Stomach (tissue), 9 donors: ENCODE measurements around the gene C9orf43. TPM values are rescaled to one million over a fixed set of nuclear protein-coding genes. Genes with fewer than 3 reads are reported as not detected.

ENCODE experiments used
- DNase-seq, 2 donors: peaks; one replicate each; pipeline versions ENCODE4 v3.0.0 to v3.0.0-alpha.2; 2013 to 2019
- H3K27ac ChIP-seq, 5 donors: fragments of 200-600 bp in 4 of 5; sonication (generic) in 4 of 5; one replicate each; pipeline ENCODE4 v1.5.1; 2013 to 2019; ENCODE audit warnings: mild to moderate bottlenecking in 1 of 5, moderate library complexity in 1 of 5
- H3K27me3 ChIP-seq, 3 donors: fragments of 200-600 bp; sonication (generic); one replicate each; pipeline ENCODE4 v1.5.1; 2017 to 2019; ENCODE audit warnings: mixed run types in 1 of 3
- H3K36me3 ChIP-seq, 4 donors: fragments of 200-600 bp; sonication (generic); 1 replicate in 3 of 4; 2 replicates in 1 of 4; pipeline ENCODE4 v1.5.1; 2016 to 2019
- H3K4me1 ChIP-seq, 4 donors: fragments of 200-600 bp; sonication (generic); one replicate each; pipeline ENCODE4 v1.5.1; 2016 to 2019
- H3K4me3 ChIP-seq, 4 donors: fragments of 200-600 bp; sonication (generic) in 3 of 4; one replicate each; pipeline ENCODE4 v1.5.1; 2016 to 2019; ENCODE audit warnings: mild to moderate bottlenecking in 1 of 4
- H3K9me3 ChIP-seq, 4 donors: fragments of 200-600 bp; sonication (generic); one replicate each; pipeline ENCODE4 v1.5.1; 2016 to 2019
- EP300 ChIP-seq: sonication (generic); formaldehyde crosslinking; IDR thresholded peaks from one replicate; pipeline ENCODE4 v1.6.1; 2017; ENCODE audit warnings: antibody characterized with exemption
- POLR2A ChIP-seq, 4 donors: fragments of 450-650 bp; IDR thresholded peaks; one replicate each; pipeline ENCODE4 v1.6.1; 2016; ENCODE audit warnings: antibody characterized with exemption in 4 of 4, control low read depth in 2 of 4, mild to moderate bottlenecking in 1 of 4, moderate library complexity in 1 of 4
- POLR2AphosphoS5 ChIP-seq, 3 donors: sonication (generic); formaldehyde crosslinking; IDR thresholded peaks; one replicate each; pipeline ENCODE4 v1.6.1; 2016; ENCODE audit warnings: antibody characterized with exemption in 3 of 3
- WGBS, 5 donors: extraction: QIAGEN DNeasy Blood & Tissue Kit in 3 of 5; methylation state at CpG; one replicate each; pipeline versions ENCODE4 v1.1.5 to v1.1.7; 2013 to 2018; 5-methylcytosine and 5-hydroxymethylcytosine counted together
- intact Hi-C: fragments of 100-400 bp; cut with DNase I; formaldehyde crosslinking; loops from one replicate; pipeline ENCODE4 v1.15.1; 2023; ENCODE audit warnings: low total_unique reads
- polyA plus RNA-seq, 3 donors: library from polyadenylated mRNA; stranded (reverse); fragments of 200-250 nt; gene quantifications; one replicate each; pipeline ENCODE4 v1.2.3, GENCODE V29; 2013
- total RNA-seq, 5 donors: library from RNA; depleted of rRNA; stranded (reverse); fragments of >200 nt; gene quantifications; one replicate each; pipeline versions ENCODE4 v1.1.0 to v1.2.3, GENCODE V29; 2014 to 2016
- TF ChIP-seq, protein P1 (sequence below), 7 experiments: fragments of 450-650 bp in 4 of 7; fragments of 200-600 bp in 3 of 7; sonication (generic) in 3 of 7; IDR thresholded peaks; one replicate each; pipeline ENCODE4 v1.5.1; 2016 to 2019; ENCODE audit warnings: antibody characterized with exemption in 7 of 7, control low read depth in 2 of 7, mild to moderate bottlenecking in 1 of 7
- donor health status: healthy with polysubstance abuse.
- donor health status: Bipolar disorder and iron deficiency.
- donor health status: healthy.

The C9orf43 gene
- total and polyA plus RNA-seq, 8 donors: 0.19 to 0.61 (median 0.58) TPM; not detected in 3

GRCh38 chr9:113446323-113446740 is 35.8 kb downstream of the C9orf43 start:
- H3K27me3 ChIP-seq: no peaks in the 10 kb centered on the region
- intact Hi-C loops: loop anchor here (5.0 kb wide), 2 partner anchors 141 to 211 kb away; no protein-coding TSS in a partner anchor
- WGBS, 5 donors: 51 to 60% (median 55%) methylated on average over 3 of the region's 3 CpGs
- H3K9me3 ChIP-seq: no peaks in the 10 kb centered on the region
- no peak for TF ChIP-seq POLR2AphosphoS5 (IDR thresholded peaks at IDR 0.05)
- TF ChIP-seq, protein P1, sequence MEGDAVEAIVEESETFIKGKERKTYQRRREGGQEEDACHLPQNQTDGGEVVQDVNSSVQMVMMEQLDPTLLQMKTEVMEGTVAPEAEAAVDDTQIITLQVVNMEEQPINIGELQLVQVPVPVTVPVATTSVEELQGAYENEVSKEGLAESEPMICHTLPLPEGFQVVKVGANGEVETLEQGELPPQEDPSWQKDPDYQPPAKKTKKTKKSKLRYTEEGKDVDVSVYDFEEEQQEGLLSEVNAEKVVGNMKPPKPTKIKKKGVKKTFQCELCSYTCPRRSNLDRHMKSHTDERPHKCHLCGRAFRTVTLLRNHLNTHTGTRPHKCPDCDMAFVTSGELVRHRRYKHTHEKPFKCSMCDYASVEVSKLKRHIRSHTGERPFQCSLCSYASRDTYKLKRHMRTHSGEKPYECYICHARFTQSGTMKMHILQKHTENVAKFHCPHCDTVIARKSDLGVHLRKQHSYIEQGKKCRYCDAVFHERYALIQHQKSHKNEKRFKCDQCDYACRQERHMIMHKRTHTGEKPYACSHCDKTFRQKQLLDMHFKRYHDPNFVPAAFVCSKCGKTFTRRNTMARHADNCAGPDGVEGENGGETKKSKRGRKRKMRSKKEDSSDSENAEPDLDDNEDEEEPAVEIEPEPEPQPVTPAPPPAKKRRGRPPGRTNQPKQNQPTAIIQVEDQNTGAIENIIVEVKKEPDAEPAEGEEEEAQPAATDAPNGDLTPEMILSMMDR (IDR thresholded peaks at IDR 0.05): peak in 5 of 7 experiments; percentile 30 to 76 (median 52)
- DNase-seq: peak in 1 of 2 donors; percentile 76
- H3K27ac ChIP-seq: peak overlapping the region in 1 of 5 donors; percentile 46
- peaks cover 0 to 14% (median 3%) of the 10 kb centered on the region in 4 donors for H3K4me1 ChIP-seq
- H3K4me3 ChIP-seq: no peak overlapping the region
- no peaks in the 10 kb centered on the region for H3K36me3 ChIP-seq

DNA sequence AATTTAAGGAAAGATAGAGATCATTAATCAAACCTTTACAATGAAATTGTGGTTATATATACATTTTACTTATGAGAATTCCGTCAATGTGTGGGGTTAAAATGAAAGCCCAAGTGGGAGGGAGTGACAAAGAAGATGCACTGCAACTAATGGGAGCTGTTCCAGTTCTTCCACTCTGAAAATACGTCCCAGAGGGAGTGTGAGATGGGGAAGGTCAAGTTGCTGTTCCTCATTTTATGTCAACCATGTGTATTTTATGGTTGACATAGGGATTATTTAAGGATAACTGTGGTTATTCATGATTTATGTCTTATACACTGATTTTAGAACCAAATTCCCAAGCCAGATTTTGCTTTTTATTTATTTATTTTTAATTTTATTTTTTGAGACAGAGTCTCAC is 38.8 kb downstream of the C9orf43 start:
- intact Hi-C loops: loop anchor here (5.0 kb wide), 2 partner anchors 138 to 208 kb away; no protein-coding TSS in a partner anchor
- 53 to 77% (median 63%) methylated on average over 2 of the region's 2 CpGs for WGBS, 5 donors
- peak in 1 of 2 donors; percentile 29 for DNase-seq

DNA sequence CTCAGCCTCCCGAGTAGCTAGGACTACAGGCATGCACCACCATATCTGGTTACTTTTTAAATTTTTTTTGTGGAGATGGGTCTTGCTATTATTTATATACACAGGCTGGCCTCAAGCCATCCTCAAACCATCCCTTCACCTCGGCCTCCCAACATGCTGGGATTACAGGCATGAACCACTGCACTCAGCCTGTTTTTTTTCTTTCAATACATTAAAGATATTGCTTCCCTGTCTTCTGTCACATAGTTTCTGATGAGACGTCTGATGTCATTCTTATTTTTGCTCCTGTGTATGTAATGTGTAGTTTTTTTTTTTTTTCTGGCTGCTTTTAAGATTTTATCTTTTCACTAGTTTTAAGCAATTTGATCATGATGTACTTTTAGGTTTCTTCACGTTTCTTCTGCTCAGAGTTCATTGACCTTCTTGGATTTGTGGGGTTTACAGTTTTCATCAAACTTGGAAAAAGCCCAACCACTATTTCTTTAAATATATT is 41.6 kb downstream of the C9orf43 start:
- H3K4me3 ChIP-seq: no peak overlapping the region
- WGBS, 5 donors: 75 to 85% (median 82%) methylated on average over 4 of the region's 4 CpGs
- no peaks in the 10 kb centered on the region for H3K9me3 ChIP-seq
- intact Hi-C loops: no loop called here
- no peaks in the 10 kb centered on the region for H3K36me3 ChIP-seq
- peak overlapping the region in 1 of 5 donors; percentile 18 for H3K27ac ChIP-seq
- TF ChIP-seq POLR2A (IDR thresholded peaks at IDR 0.05): no peak
- TF ChIP-seq EP300: no peak
- TF ChIP-seq, protein P1 (IDR thresholded peaks at IDR 0.05): no peak
- no peak for TF ChIP-seq POLR2AphosphoS5 (IDR thresholded peaks at IDR 0.05)
- H3K27me3 ChIP-seq: no peaks in the 10 kb centered on the region
- no peak for DNase-seq
- H3K4me1 ChIP-seq: peaks cover 4 to 39% (median 30%) of the 10 kb centered on the region in 4 donors

More for the DNA sequence above, 38.8 kb downstream of the C9orf43 start:
- Histone ChIP-seq H3K9me3 (no peaks in the 10 kb centered on the region), H3K36me3 (no peaks in the 10 kb centered on the region), H3K27ac (peak overlapping the region in 1 of 5 donors; percentile 42), H3K4me3 (no peak overlapping the region), H3K27me3 (no peaks in the 10 kb centered on the region), H3K4me1 (peaks cover 3 to 17% (median 7%) of the 10 kb centered on the region in 4 donors)
- no peak for TF ChIP-seq POLR2A (IDR thresholded peaks at IDR 0.05)

- H3K9me3 ChIP-seq: no peaks in the 10 kb centered on the region
- TF ChIP-seq POLR2AphosphoS5 (IDR thresholded peaks at IDR 0.05) (peak; percentile 54 to 85 (median 62)), EP300 (no peak)
- peak; percentile 69 to 85 for DNase-seq
- peak overlapping the region; percentile 74 to 90 (median 86) for H3K27ac ChIP-seq
- H3K36me3 ChIP-seq: no peaks in the 10 kb centered on the region
- intact Hi-C loops: no loop called here
- H3K4me3 ChIP-seq: no peak overlapping the region
- WGBS, 5 donors: 19 to 28% (median 21%) methylated on average over 5 of the region's 5 CpGs
- H3K4me1 ChIP-seq: peaks cover 4 to 34% (median 27%) of the 10 kb centered on the region in 4 donors
- no peaks in the 10 kb centered on the region for H3K27me3 ChIP-seq
Observed at GRCh38 chr9:113454914-113455761, 44.6 kb downstream of the C9orf43 start.

DNA sequence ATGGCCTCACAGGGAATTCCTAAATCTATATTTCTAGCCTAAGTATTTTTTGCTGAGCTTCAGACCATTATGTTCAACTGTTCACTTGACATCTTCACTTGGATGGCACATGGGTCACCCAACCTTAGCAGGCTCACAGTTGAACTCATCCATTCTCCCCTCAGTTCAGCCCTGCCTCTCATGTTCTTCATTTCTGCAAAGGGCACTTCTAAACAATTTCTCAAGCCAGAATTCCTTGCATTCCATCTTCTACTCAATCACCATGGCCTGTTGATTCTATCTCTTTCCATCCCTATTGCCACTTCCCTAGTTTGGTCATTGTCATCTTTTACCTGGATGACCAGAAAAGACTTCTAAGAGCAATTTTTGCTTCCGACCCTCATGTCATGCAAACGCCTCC is 45.7 kb downstream of the C9orf43 start:
- DNase-seq: no peak
- Histone ChIP-seq H3K4me3 (no peak overlapping the region), H3K36me3 (no peaks in the 10 kb centered on the region), H3K27me3 (no peaks in the 10 kb centered on the region), H3K27ac (peak overlapping the region in 4 of 5 donors; percentile 86 to 90 (median 88)), H3K4me1 (peaks cover 4 to 34% (median 27%) of the 10 kb centered on the region in 4 donors), H3K9me3 (no peaks in the 10 kb centered on the region)
- intact Hi-C loops: no loop called here
- WGBS, 5 donors: 93 to 98% (median 95%) methylated on average over 2 of the region's 2 CpGs
- TF ChIP-seq POLR2AphosphoS5 (IDR thresholded peaks at IDR 0.05) (no peak), EP300 (no peak), POLR2A (IDR thresholded peaks at IDR 0.05) (no peak)
- TF ChIP-seq, protein P1 (IDR thresholded peaks at IDR 0.05): no peak
